Endothelial cell of umbilical vein (primary cell): ENCODE results near the gene ZMPSTE24.

Experiments used
- CTCF ChIP-seq, 2 donors: IDR thresholded peaks; 1 replicate in 1 of 2; 2 replicates in 1 of 2; pipeline ENCODE4 v1.5.1; 2011; ENCODE audit warnings: low read length in 2 of 2, mild to moderate bottlenecking in 2 of 2, moderate library complexity in 2 of 2, control low read depth in 1 of 2, inconsistent platforms in 1 of 2, low read depth in 1 of 2; ENCODE audit not compliant: insufficient read depth in 1 of 2; ENCODE audit errors: extremely low read depth in 1 of 2
- EZH2 ChIP-seq: IDR thresholded peaks from 2 replicates; pipeline ENCODE4 v1.6.1; 2012; ENCODE audit warnings: borderline replicate concordance, low read depth, mild to moderate bottlenecking, moderate library complexity, low read length, inconsistent platforms; ENCODE audit not compliant: severe bottlenecking
- FOS ChIP-seq: IDR thresholded peaks from 2 replicates; pipeline ENCODE4 v1.6.1; 2011; ENCODE audit warnings: mild to moderate bottlenecking, low read length, moderate library complexity, borderline replicate concordance; ENCODE audit not compliant: insufficient read depth
- POLR2AphosphoS5 ChIP-seq: IDR thresholded peaks from 2 replicates; pipeline ENCODE4 v1.6.1; 2012; ENCODE audit warnings: low read depth, mild to moderate bottlenecking, control low read depth, low read length, moderate library complexity; ENCODE audit not compliant: insufficient read depth

GRCh38 chr1:40316595-40317393 is 58.8 kb downstream of the ZMPSTE24 start, which contains the start of gene COL9A2:
- no peak for TF ChIP-seq CTCF (IDR thresholded peaks at IDR 0.05; ENCODE audit: extremely low read depth in 1 of 2, insufficient read depth in 1 of 2, low read depth in 1 of 2, low read length in 2 of 2)
- peak; percentile 77 for TF ChIP-seq EZH2
- TF ChIP-seq POLR2AphosphoS5 = no peak
- TF ChIP-seq FOS = no peak
